SIG-M5 (cell line): ENCODE results near the gene CD44.
A peak's percentile ranks its signal among the peaks of the same experiment; 100 is the strongest.

Experiments
- DNase-seq: peaks from one replicate; lab custom pipeline; 2025; lab: John Stamatoyannopoulos, UW

The CD44 gene

DNA sequence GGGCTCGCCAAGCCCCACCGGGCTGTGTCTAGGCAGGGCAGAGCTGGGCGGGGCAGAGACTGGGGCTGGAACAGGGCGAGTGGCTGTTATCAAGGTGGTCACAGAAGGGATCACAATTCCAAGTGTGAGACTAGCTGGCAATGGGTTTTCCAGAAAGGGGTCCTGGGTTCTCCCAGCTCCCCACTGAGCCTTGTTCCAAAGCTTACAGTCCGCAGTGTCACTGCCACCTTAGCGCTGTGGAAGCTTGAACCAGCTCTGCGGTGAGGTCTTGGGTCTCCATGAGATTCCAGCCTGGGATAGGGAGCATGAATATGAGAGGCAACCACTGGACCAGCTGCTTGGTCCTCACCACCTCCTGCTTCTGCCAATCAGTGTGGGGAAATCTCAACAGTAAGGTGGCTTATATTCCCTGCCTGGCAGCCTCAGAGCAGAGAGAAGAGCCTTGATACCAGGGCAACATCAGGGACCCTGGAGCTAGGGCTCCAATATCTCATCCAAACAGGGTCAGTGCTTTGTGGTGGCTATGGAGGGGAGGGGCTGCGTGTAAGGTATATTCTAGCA, 831 bp downstream of the CD44 start:
- DNase-seq: no peak

DNA sequence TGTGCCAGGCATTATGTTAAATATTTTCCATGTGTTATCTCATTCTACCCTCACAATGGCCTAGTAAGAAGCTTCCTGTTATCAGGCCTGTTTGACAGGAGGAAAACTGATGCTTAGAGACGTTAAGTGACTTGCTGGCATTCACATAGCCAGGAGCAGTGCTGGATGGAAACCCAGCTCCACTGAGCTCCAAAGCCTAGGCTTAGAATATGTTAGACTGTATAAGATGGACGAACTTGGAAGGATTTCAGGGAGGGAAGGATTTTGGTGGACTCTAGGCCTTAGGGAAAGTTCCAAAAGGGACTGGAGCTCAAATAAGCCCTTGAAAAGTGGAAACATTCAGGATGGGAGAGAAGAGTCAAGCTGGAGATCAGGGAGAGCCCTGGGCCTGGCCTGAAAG, 2.1 kb downstream of the CD44 start:
- no peak for DNase-seq

DNA sequence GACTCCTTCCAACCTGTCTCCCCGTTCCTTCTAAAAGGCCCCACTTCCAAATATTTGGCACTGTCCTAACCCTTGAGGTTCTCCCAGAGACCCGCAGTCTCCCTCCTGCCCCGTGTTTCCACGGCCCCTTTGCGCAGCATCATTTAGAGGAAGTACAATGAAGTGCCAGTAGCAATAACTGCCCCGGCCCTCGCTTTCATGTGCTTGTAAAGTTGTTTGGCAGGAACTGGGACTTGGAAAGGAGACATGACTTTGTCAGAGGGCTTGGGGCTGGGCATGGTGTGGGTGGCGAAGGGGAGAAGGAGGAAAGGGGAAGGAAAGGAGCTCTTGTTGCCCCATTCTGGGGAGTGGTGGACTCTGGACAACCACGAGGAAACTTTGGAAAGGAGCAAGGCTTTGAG, 2.6 kb downstream of the CD44 start:
- peak; percentile 48 for DNase-seq

DNA sequence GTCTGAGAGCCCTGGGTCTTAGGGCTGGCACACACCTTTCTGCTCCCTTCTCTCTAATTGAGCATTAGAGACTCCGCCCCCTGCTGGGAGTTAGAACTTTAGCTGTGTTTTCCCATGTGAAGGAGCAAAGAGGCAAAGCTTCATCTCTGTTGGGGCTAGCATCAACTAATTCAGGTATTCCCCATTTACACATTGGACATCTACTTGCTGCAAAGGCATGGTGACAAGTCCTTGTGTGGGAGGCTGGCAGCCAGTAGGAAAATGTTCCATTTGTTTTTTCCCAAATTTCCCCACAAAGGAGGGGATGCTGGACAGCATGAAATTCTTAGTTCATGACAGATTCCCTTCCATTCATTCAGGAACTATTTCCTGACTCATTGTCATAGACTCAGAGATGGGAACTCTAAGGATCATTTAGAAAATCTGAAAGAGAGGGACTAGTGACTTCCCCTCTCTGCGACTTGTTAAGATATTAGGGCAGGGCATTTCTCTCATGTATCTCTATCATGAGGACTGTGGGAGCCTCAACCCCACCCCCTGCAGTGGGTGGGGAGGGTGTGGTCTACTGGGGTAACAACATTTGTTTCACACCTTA, 3.6 kb downstream of the CD44 start:
- DNase-seq: no peak

DNA sequence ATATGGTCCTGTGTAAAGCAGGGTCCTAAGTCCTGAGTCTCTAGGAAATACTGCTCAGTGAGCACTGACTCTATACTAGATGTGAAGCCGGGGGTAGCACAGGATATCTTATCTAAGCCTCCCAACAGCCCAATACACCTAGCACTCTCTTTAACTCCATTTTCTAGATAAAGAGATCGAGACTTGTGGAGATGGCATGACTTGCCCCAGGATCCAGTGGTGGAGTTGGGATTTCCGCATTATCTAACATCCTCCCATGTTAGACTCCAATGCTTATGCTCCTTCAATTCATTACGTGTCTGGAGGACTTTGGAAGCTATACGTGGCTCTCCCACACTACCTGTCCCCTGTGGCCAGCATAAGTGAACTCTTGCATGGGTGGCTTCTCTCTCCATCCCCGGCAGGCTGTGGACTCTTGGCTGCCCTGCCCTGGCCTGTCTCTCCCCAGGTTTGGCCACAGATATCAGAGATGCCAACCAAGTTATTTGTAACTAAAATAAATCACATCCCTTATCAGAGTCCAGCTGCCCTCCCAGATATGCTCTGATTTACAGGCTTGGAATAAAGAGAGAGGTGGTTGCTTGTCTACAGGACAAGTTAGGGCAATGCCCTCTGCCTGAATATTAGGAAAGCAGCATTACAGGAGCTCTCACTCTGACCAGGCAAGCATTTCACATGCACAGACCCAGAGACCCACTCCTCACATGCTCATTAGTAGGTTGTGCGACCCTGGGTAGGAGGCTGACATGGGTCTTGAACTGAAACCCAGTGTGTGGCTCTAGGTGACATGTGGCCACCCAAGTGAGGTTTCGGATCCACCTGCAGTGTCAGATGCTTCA, 4.5 kb downstream of the CD44 start:
- no peak for DNase-seq

DNA sequence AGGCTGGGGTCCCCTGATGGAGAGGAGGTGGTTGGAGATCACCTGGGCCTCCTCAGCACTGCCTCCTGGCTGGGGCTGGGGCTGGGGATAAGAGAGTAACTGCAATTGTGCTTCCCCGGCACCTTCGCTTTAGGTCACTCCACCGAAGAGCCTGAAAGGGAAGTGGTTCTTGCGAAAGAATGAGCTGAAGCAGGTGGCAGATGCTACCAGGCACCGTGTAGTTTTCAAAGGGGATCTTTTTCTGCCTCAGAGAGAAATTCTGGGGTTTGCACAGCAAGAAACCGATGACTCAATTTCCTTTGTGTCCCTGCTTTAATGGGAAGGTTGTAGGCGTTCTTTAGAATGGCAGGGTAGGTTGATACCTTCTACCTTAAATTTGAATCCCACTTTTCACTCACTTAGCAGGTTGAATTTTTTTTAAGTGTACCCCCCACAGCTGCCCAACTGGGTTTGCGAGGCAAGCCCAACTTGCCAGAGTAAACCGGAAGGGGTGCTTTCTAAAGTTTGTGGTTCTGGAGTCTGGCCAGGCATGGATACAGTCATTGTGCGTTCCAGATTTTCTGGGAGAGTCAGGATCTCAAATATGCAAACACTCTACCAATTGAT, 5.3 kb downstream of the CD44 start:
- DNase-seq: peak; percentile 56

DNA sequence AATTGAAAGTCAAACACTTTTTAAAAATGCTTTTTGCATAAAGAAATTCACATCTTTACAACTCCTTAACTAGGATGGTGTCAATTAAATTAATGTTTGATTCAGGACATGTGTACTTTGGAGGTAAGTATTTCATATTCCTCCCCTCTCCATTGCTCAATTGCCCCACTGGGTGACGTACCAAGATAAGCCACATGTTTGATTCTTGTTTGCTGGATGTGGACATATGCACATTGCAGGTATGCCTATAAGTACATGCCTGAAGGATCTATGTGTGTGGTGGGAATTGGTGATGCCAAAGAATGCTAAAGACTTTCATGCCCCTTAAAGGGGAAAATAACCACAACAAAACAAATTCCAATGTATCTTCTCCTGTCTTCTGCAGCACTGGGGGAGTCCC, 5.8 kb downstream of the CD44 start:
- DNase-seq: peak; percentile 2

DNA sequence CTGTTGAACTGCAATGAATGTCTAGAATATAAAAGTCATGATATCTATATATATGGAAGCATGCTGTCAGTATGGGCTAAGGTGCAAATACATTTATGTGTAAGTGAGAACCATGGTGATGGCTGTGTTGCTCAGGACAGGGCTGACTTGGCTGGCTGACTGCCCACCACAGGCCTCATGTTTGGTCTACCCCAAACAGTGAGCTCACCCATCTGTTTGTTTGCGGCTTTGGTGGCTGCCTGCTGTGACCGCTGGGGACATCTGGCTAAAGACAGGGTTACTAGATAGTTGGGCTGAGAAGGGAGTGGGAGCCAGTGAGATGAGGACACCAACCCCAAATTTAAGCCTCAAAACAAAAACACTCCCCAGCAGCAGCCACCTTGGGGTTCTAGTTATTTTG, 6.3 kb downstream of the CD44 start:
- DNase-seq: no peak

DNA sequence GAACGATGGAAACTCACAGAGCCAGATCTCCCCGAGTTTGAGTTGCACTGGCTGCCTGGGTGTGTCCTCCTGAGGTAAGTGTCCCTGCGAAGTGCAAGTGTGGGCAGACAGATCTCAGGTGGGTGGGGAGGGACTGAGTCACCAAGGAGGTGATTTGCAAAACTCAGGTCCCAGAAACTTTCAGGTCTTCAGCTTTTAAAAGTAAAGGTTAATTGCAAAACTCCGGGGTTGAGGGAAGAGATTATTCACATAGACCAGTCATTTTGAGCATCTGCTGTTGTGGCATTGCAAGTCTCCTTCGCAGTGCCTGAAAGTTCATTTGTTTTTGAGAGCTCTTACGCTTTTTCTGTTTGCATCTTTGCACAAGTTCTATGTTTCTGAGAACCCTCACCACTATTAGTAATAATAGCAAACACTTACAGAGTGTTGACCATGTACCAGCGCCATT, 7.1 kb downstream of the CD44 start:
- no peak for DNase-seq

DNA sequence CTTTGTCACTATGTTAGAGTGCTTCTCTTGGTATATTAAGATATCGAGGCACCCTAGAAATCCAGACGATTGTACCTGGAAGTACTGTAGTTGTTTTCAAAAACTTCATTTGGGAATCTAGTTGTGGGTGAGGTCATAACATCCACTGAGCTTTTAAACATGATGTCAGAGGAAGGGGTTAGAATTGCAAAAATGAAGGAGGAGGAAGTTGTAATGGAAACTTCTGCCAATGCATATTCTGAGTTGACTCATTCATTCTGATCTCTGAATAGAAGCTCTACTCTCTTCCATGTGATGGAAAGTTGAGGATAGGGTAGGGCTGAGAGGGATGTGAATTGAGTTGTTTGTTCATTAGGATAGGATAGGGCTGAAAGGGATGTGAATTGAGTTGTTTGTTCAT, 7.7 kb downstream of the CD44 start:
- DNase-seq: no peak

DNA sequence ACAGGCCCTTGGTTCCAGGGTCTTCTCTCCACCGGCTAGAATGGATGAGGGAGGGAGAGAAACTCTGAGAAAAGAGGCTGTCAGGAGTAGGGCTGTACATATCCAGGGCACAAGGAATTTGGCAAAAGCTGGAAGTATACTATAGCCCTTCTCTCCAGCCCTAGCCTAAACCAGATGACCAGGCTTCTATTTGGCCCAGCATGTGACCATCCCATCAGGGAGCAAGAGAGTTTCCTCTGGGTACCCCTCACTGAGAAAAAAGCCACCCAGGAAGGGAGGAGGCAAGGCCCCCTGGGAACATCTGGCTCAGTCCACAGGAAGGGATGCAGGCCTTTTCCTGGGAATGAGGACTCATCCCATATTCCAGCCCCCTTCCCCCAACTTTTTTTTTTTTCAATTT, 8.3 kb downstream of the CD44 start:
- no peak for DNase-seq

DNA sequence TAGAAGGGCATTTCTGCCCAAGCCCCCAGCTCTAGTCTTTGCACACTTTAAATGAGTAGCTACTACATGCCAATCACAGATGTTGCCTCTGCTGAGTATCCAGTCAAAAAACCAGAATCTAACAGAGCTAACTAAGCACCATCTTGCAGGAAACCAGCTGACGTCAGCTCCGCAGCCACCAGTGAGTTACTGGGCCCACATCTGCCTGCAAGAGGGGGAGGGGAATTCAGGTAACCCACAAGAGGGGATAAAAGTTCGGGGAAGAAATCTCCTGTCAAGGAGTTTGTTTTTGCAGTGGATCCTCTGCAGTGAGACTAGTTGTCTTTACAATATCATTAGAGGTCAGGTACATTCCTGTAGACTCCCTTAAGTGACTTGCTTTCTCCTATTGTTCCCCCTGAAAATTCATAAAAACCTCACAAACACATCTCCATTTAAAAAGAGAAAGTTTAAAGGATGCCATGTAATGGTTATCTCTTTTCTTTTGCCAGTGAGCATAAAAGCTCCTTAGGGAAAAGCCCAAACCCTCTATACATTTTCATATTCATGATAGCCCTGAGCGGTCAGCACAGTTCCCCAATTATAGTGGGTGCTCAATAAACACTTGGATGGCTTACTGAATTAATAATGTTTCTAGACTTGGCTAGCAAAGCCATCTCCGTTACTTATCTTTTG, 9.3 kb downstream of the CD44 start:
- no peak for DNase-seq

DNA sequence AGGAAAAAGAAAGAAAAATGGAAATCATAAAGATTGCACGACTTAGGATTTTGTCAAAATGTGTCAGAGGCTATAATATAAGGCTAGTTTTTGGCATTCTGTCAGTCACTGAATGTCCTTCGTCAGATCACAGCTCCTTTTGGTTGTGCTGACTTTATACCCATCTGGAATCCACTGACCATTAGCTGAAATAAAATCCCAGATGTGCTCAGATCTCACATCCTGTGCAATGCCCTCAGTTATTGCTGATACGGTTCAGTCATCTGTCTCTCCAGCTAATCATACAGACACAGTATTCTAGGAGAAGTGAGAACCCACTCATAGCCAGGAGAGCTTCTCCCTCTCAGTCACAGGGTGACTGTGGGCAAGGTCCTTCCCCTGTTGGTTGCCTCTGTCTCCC, 11.5 kb downstream of the CD44 start:
- DNase-seq: no peak

DNA sequence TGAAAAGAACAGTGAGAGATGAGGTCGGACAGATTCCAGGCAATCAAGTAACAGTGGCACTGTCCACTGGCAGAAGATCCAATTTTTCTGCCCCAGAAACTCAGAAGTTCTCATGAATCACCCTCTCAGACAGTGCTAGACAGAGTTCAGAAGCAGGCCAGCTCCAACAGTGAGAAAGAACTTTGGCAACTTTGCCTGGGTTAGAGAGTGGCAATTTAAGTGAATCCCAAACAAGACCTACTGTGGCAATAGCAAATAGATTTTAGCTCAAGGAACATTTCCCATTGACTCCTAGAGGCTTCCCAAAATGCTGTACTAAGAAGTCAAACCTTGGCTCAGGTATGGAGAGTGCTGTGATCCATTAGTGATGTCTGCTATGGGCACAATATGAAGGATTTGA, 12.3 kb downstream of the CD44 start:
- DNase-seq: no peak

DNA sequence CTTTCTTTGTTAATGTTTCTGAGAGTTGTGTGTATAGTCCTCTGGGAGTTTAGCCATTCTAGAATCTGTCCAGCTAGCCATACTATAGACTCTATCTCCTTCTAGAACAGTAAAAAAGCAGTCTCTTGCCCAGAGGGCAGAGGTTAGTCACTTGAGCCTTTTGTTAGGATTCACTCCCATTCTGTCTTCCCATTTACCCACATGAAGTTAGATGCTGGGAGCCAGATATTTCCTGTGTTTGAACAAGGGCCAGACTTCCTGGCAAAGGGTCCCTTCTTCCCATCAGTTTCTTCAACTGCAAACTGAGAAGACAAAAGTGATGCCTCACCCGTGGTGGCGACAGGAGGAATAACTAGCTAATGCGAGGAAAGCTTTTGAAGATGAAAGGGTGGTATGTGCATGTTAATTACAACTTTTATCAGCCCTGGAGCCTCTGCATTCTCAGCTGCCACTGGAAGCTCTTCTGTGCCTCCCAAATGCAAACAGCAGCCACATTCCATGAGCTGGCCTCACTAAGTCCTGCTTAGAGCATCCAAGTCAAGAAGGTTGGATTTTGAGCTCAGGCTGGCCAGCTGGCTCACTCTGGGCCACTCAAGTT, 12.8 kb downstream of the CD44 start:
- no peak for DNase-seq

DNA sequence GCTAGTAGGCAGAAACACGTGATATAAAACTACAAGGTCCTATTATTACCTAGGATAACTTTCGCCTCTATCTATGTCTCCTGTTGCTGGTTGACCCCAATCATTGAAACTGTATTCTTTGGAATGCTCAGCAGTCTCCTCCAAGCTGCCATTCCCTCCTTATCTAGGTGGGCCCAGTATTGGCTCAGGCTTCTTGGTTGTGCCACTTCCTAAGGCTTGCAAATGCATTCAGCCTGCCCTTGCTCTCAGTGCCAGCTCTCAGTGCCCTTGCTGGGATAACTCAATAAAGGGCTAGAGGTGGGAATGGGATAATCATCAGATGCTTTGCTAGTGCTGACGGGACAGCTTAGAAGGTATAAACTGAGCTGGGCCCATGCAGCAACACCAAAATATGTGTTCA, 13.6 kb downstream of the CD44 start:
- no peak for DNase-seq

DNA sequence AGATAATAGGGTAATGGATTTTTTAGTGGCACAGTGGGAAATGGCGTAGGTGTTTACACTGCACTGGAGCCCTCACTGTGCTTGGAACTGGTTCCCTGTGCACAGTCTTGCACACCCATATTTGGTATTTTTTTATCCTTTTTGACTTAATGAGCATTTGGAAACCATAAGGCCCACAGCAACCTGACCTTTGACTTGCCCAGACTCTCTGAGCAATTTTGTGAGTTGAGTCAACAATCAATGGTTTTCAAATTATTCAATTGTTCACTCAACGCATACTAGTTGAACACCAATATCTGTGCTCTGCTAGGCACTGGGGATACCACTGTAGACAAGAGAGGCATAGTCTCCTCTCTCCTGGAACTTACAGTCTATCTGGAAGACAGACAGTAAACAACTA, 14.3 kb downstream of the CD44 start:
- DNase-seq: no peak

DNA sequence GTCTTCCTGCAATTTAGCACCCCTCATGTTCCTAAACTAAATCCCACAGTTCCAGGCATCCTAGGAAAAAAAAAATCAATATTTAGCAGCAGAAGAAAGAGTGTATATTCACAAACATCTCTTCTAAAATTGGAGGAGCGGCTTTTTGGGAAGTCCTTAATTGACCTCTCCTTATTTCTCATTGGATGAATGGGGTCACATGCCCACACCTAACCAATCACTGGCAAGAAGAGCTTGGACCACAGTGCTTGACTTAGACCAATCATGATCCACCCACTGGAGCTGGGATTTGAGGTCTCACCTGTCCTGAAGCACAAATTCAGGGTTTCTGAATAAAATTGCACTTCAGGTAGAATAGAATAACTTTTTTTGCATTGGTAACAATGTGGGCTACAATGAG, 16.0 kb downstream of the CD44 start:
- DNase-seq: no peak

DNA sequence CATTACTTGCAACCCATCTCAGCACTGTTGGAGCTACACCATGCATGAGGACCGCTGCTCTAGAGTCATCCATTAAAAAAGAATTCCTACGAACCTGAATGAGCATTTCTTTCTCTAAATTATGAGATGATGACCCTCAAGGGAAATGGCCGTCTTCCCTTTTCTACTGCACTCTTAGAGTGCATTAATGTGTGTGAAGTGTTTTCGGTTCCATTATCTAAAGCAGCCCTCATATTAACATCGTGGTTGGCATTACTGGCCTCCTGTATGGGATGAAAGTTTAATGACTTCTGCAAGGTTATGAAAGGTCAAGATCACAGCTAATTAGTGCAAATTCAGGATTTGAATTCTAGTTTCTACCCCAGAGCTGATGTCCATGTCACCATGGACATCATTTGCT, 16.7 kb downstream of the CD44 start:
- no peak for DNase-seq

DNA sequence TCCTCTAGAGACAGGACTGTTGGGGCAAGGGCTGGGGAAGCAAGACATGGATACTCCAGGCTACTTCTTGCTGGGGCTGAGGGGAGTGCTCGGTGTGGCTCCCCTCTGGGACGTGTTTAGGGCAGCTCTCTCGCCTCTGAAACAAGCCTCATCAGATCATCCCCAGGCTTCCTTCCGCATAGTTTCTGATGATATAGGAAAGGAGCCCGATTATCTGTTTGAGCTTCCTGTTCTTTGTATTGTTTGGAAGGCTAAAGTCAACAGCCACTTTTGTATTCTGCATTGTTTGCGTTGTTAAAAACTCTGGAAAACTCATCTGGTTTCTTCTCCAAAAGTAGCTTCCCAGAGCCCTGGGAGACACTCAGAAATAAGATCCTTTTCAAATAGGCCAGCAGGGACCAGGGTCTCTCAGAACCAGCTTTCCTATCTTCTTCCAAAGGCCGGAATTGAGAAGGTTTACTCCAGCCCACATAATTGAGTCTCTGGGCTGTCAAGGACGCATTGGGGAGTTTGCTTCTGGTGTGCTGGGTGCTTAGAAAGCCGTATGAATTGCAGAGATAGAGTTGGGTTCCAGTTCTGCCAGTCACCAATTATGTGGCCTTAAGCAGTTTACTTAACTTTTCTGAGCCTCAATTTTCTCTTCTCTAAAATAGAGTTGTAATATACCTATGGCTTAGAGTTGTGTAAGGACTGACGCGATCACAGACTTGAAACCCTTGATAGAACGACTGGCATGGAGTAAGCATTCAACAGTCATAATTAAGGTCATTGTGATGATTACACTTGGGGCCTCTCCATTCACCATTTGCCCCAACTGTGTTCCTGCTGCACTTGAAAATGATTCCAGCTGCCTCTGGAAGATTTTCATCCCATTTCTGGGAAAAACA, 19.1 kb downstream of the CD44 start:
- no peak for DNase-seq
